Vagina (tissue), 2 donors: Measurements from ENCODE around the gene LILRB4. TPM values are rescaled to one million over a fixed set of nuclear protein-coding genes. Genes with fewer than 3 reads are reported as not detected.

Source experiments
- DNase-seq, 2 donors: peaks; one replicate each; pipeline ENCODE4 v3.0.0-alpha.2; 2017; ENCODE audit errors: extremely low spot score in 2 of 2
- H3K27ac ChIP-seq: fragments of 200-600 bp; sonication (generic); one replicate; pipeline ENCODE4 v1.5.1; 2019
- H3K27me3 ChIP-seq: fragments of 200-600 bp; sonication (generic); one replicate; pipeline ENCODE4 v1.5.1; 2019
- H3K36me3 ChIP-seq, 2 donors: fragments of 200-600 bp; sonication (generic); one replicate each; pipeline ENCODE4 v1.5.1; 2017 to 2019
- H3K4me1 ChIP-seq: fragments of 200-600 bp; sonication (generic); one replicate; pipeline ENCODE4 v1.5.1; 2019
- H3K4me3 ChIP-seq, 2 donors: fragments of 200-600 bp; sonication (generic); 1 replicate in 1 of 2; 2 replicates in 1 of 2; pipeline ENCODE4 v1.5.1; 2016 to 2019
- H3K9me3 ChIP-seq: fragments of 200-600 bp; sonication (generic); one replicate; pipeline ENCODE4 v1.5.1; 2019
- CTCF ChIP-seq, 3 experiments: fragments of 450-650 bp in 2 of 3; fragments of 200-600 bp in 1 of 3; sonication (generic) in 1 of 3; IDR thresholded peaks; one replicate each; pipeline ENCODE4 v1.5.1; 2017 to 2019; ENCODE audit warnings: antibody characterized with exemption in 3 of 3, mild to moderate bottlenecking in 2 of 3, moderate library complexity in 2 of 3
- POLR2A ChIP-seq, 2 donors: fragments of 450-650 bp; IDR thresholded peaks; one replicate each; pipeline ENCODE4 v1.6.1; 2017; ENCODE audit warnings: antibody characterized with exemption in 2 of 2, mild to moderate bottlenecking in 2 of 2, moderate library complexity in 2 of 2
- POLR2AphosphoS5 ChIP-seq, 2 donors: sonication (generic); formaldehyde crosslinking; IDR thresholded peaks; one replicate each; pipeline ENCODE4 v1.9.0; 2017; ENCODE audit warnings: antibody characterized with exemption in 2 of 2, mild to moderate bottlenecking in 2 of 2, low read depth in 1 of 2; ENCODE audit not compliant: insufficient read depth in 1 of 2
- intact Hi-C: fragments of 100-400 bp; cut with DNase I; formaldehyde crosslinking; loops from one replicate; pipeline ENCODE4 v1.15.1; 2023
- total RNA-seq: library from RNA; depleted of rRNA; stranded (reverse); fragments of >200 nt; gene quantifications from one replicate; pipeline ENCODE4 v1.2.3, GENCODE V29; 2016

Gene LILRB4
- total RNA-seq, 1 donor from 2014 or later: 2.9 TPM

DNA sequence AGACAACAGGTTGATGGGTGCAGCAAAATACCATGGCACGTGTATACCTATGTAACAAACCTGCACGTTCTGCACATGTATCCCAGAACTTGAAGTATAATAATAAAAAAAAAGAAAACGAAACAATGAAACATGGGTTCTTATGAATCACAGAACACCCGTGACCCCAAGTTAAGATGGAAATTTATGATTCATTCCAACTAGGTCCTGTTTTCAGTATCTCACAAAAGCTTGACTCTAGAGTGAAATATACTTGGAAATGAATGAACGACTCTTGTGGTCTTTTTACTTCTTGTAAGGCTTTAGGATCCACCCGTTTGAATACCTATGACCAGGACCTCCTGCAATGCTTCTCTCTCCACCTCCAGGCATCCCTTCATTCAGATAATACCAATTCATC lies 3.5 kb upstream of the LILRB4 start:
- H3K4me1 ChIP-seq: no peaks in the 10 kb centered on the region
- H3K4me3 ChIP-seq: no peak overlapping the region
- no peaks in the 10 kb centered on the region for H3K9me3 ChIP-seq
- DNase-seq: no peak
- no peaks in the 10 kb centered on the region for H3K27me3 ChIP-seq
- intact Hi-C loops: no loop called here
- H3K36me3 ChIP-seq: no peaks in the 10 kb centered on the region
- no peak overlapping the region for H3K27ac ChIP-seq
- TF ChIP-seq POLR2A (IDR thresholded peaks at IDR 0.05) (no peak), CTCF (IDR thresholded peaks at IDR 0.05) (no peak), POLR2AphosphoS5 (IDR thresholded peaks at IDR 0.05; ENCODE audit: insufficient read depth in 1 of 2, low read depth in 1 of 2) (no peak)

GRCh38 chr19:54660306-54660705 lies 2.5 kb upstream of the LILRB4 start:
- Histone ChIP-seq H3K27ac (no peak overlapping the region), H3K9me3 (no peaks in the 10 kb centered on the region), H3K4me3 (no peak overlapping the region), H3K4me1 (no peaks in the 10 kb centered on the region), H3K36me3 (no peaks in the 10 kb centered on the region), H3K27me3 (no peaks in the 10 kb centered on the region)
- no peak for DNase-seq
- TF ChIP-seq CTCF (IDR thresholded peaks at IDR 0.05) (no peak), POLR2A (IDR thresholded peaks at IDR 0.05) (no peak), POLR2AphosphoS5 (IDR thresholded peaks at IDR 0.05; ENCODE audit: insufficient read depth in 1 of 2, low read depth in 1 of 2) (no peak)
- intact Hi-C loops: loop anchor here (10.0 kb wide), 1 partner anchor 176 kb away; no protein-coding TSS in a partner anchor

DNA sequence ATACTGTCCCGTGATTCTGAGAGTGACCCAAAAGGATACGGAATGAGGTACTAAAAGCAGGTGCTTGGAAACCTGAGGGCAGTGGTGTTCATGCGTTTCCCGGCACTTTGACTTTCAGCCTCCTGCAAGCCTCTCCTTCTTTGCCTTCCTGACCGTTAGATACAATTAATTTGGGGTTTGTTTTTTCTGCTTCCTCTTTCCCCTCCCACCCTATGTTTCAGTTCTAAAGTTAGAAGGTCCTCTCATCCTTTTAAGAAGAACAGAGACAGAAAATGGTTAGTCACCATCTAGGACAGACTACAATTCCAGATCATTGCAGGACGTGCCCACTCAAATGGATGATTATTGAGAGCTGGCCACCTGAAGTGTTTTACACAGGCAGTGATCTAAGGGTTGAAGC lies 1.8 kb upstream of the LILRB4 start:
- intact Hi-C loops: loop anchor here (10.0 kb wide), 1 partner anchor 176 kb away; no protein-coding TSS in a partner anchor
- Histone ChIP-seq H3K27me3 (no peaks in the 10 kb centered on the region), H3K4me3 (no peak overlapping the region), H3K36me3 (no peaks in the 10 kb centered on the region), H3K4me1 (no peaks in the 10 kb centered on the region), H3K9me3 (no peaks in the 10 kb centered on the region), H3K27ac (no peak overlapping the region)
- DNase-seq: no peak
- TF ChIP-seq CTCF (IDR thresholded peaks at IDR 0.05) (no peak), POLR2A (IDR thresholded peaks at IDR 0.05) (no peak), POLR2AphosphoS5 (IDR thresholded peaks at IDR 0.05; ENCODE audit: insufficient read depth in 1 of 2, low read depth in 1 of 2) (no peak)

- H3K36me3 ChIP-seq: no peaks in the 10 kb centered on the region
- H3K4me3 ChIP-seq: no peak overlapping the region
- no peak for DNase-seq
- no peak overlapping the region for H3K27ac ChIP-seq
- no peaks in the 10 kb centered on the region for H3K4me1 ChIP-seq
- TF ChIP-seq POLR2A (IDR thresholded peaks at IDR 0.05) (no peak), POLR2AphosphoS5 (IDR thresholded peaks at IDR 0.05; ENCODE audit: insufficient read depth in 1 of 2, low read depth in 1 of 2) (no peak), CTCF (IDR thresholded peaks at IDR 0.05) (no peak)
- H3K27me3 ChIP-seq: no peaks in the 10 kb centered on the region
- intact Hi-C loops: loop anchor here (10.0 kb wide), 1 partner anchor 177 kb away; no protein-coding TSS in a partner anchor
- H3K9me3 ChIP-seq: no peaks in the 10 kb centered on the region
Observed at GRCh38 chr19:54661846-54662481, 821 bp upstream of the LILRB4 start.

DNA sequence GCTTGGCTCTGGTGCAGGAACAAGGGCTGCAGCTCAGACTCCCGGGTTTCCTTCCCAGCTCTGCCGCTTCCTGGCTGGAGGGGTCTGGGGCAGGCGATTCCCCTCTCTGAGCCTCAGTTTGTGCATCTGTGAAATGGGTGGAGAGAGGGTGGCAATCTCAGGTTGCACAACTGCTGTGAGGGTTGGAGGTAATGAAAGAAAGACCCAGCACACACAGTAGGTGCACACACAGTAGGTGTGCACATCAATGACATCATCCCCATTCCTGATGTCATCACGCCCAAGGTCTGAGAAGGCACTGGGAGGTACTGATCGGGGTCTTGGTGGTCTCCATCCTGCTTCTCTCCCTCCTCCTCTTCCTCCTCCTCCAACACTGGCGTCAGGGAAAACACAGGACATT lies 2.7 kb downstream of the LILRB4 start:
- Histone ChIP-seq H3K9me3 (no peaks in the 10 kb centered on the region), H3K27me3 (no peaks in the 10 kb centered on the region), H3K4me3 (no peak overlapping the region), H3K36me3 (no peaks in the 10 kb centered on the region), H3K27ac (no peak overlapping the region), H3K4me1 (no peaks in the 10 kb centered on the region)
- DNase-seq: no peak
- TF ChIP-seq CTCF (IDR thresholded peaks at IDR 0.05) (no peak), POLR2A (IDR thresholded peaks at IDR 0.05) (no peak), POLR2AphosphoS5 (IDR thresholded peaks at IDR 0.05; ENCODE audit: insufficient read depth in 1 of 2, low read depth in 1 of 2) (no peak)
- intact Hi-C loops: loop anchor here (10.0 kb wide), 1 partner anchor 181 kb away; no protein-coding TSS in a partner anchor
